Measurements from ENCODE around the gene NCOA7. TPM values are rescaled to one million over a fixed set of nuclear protein-coding genes. Genes with fewer than 3 reads are reported as not detected.

NCOA7 gene
- total RNA-seq, 1 donor from 2014 or later: 21.1 TPM

DNA sequence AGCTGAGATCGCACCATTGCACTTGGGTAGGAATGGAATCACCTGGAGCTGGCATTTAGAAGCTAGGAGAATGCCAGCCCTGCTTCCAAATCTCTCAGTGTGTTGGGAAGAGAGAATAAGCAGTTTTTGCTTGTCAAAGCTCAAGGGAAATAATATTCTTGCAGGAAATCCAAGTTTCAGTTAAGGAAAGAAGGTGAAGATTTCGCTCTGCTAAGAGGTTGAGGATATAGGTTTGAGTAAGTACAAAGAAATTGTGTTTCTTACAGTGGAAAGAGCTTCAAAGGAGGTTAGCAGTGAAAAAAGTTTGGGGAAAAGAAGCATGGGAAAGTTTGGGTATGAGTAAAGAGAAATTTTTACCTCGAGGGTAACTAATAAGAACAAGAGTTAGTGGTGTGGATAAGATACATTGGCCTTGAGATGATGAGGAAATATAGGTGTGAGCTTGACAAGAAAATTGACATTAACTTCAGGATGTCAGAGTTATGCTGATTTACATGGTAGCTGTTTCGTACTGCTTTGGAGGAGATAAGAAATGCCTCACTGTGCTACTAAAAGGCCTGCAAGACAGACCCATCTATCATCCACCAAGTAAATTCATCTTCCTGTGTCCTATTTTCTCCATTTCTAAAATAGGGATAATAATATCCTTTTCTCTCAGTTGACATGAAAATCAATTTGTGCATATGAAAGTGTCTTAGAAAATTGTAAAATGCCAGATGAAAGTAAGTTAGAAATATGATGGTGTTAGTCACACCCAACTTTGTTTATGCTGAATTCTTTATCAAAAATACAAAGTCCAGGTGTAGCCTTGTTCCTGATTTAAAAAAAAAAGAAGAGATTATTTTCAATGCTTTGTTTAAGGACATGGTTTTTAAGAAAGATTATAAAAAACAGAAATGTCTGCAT, 153.0 kb downstream of the NCOA7 start:
- Histone ChIP-seq H3K36me3 (ENCODE audit: control insufficient read depth, insufficient read depth, low read length) (no peaks in the 10 kb centered on the region), H3K27me3 (ENCODE audit: control insufficient read depth, insufficient read depth, low read length) (no peaks in the 10 kb centered on the region), H3K4me3 (ENCODE audit: low read depth, low read length) (no peak overlapping the region)
- TF ChIP-seq, protein P1, sequence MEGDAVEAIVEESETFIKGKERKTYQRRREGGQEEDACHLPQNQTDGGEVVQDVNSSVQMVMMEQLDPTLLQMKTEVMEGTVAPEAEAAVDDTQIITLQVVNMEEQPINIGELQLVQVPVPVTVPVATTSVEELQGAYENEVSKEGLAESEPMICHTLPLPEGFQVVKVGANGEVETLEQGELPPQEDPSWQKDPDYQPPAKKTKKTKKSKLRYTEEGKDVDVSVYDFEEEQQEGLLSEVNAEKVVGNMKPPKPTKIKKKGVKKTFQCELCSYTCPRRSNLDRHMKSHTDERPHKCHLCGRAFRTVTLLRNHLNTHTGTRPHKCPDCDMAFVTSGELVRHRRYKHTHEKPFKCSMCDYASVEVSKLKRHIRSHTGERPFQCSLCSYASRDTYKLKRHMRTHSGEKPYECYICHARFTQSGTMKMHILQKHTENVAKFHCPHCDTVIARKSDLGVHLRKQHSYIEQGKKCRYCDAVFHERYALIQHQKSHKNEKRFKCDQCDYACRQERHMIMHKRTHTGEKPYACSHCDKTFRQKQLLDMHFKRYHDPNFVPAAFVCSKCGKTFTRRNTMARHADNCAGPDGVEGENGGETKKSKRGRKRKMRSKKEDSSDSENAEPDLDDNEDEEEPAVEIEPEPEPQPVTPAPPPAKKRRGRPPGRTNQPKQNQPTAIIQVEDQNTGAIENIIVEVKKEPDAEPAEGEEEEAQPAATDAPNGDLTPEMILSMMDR (IDR thresholded peaks at IDR 0.05; ENCODE audit: insufficient read depth, low read length, poor library complexity, severe bottlenecking): no peak
- no peak for DNase-seq (ENCODE audit: low read depth)

DNA sequence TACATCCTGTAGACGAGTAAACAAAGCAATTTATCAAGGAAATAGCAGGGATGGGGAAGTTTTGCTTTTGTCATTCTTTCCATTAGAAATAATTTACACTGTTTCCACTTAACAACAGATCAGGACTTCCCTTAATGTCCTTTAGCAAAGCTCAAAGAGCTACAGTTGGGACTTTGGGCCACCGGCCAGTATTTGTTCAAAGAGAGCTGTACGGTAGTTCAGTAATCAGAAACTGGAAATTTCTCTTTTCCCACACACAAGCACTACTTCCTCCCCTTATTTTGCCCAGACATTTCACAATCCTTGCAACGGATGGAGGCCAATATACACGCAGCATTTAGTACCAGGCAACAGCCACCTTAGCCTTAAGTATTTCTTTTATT, 153.7 kb downstream of the NCOA7 start:
- H3K27me3 ChIP-seq (ENCODE audit: control insufficient read depth, insufficient read depth, low read length): no peaks in the 10 kb centered on the region
- H3K36me3 ChIP-seq (ENCODE audit: control insufficient read depth, insufficient read depth, low read length): no peaks in the 10 kb centered on the region
- H3K4me3 ChIP-seq (ENCODE audit: low read depth, low read length): no peak overlapping the region
- DNase-seq (ENCODE audit: low read depth): no peak
- TF ChIP-seq, protein P1 (IDR thresholded peaks at IDR 0.05; ENCODE audit: insufficient read depth, low read length, poor library complexity, severe bottlenecking): no peak

DNA sequence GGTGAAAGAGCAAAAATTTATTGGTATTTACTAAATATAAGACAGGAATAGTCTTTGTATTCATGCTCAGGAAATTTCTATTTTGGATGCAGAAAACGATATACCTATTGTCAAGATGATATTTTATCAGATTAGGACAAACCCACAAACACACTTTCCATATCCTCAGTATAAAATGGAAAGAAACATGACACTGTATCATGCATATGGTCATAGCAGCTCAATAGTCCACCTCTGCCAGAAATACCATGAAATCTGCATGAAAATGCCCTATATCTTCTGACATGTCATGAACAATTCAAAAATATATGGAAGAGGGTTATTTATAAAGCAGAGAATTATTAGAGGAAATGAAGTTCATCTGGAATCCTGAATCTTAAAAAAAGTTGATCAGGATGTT, 154.1 kb downstream of the NCOA7 start:
- TF ChIP-seq, protein P1 (IDR thresholded peaks at IDR 0.05; ENCODE audit: insufficient read depth, low read length, poor library complexity, severe bottlenecking): no peak
- Histone ChIP-seq H3K4me3 (ENCODE audit: low read depth, low read length) (no peak overlapping the region), H3K36me3 (ENCODE audit: control insufficient read depth, insufficient read depth, low read length) (no peaks in the 10 kb centered on the region), H3K27me3 (ENCODE audit: control insufficient read depth, insufficient read depth, low read length) (no peaks in the 10 kb centered on the region)
- DNase-seq (ENCODE audit: low read depth): no peak

DNA sequence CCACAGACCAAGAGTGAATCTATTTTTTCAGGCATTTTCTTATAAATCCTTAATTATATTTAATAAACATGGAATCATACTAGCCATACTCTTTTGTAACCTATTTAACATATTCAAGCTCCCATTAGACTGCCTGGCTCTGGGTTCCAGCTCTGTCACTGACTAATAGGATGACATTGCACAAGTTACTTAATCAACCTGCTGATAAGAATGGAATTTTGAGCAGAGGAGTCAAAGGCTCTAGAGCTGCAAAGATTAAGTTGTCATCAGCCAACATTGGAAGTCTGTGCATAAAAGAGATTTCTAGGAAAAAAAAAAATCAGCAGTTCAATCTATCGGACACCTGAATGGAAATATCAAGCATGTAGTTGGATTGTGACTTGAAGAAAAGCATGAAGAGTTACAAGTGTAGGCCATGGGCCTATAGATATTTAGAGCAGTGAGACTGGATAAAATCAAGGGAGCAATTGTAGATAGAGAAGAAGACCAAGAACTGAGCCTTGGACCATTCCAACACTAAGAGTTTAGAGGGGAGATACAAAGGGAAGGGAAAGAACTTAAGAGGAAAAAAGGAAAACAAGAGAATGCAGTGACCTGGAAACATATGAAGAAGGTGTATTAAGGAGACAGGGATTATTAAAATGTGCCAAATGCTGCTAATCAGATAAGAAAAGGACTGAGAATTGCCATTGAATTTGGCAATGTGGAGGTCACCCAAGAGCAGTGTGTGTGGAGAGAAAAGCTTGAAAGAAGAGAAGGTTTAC, 154.8 kb downstream of the NCOA7 start:
- TF ChIP-seq, protein P1 (IDR thresholded peaks at IDR 0.05; ENCODE audit: insufficient read depth, low read length, poor library complexity, severe bottlenecking): no peak
- Histone ChIP-seq H3K27me3 (ENCODE audit: control insufficient read depth, insufficient read depth, low read length) (no peaks in the 10 kb centered on the region), H3K36me3 (ENCODE audit: control insufficient read depth, insufficient read depth, low read length) (no peaks in the 10 kb centered on the region), H3K4me3 (ENCODE audit: low read depth, low read length) (no peak overlapping the region)
- DNase-seq (ENCODE audit: low read depth): no peak

DNA sequence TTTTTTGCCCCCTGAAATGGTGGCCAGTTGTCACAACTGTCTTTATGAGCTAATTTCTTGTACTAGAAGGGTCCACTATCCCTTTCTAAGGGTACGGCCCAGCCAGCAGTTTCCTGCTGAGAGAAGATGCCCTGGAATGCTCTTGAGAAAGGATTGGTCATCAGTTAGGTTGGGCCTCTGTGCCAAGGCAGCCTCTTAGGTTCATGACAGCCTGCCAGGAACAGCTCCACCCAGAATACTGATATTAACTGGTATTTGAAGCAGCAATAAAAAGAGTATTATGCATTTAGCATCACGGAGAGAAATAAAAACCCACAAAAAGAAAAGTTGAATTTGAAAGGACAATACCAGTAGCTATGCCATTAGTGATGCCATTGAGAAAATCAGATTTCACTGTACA, 156.9 kb downstream of the NCOA7 start:
- TF ChIP-seq, protein P1 (IDR thresholded peaks at IDR 0.05; ENCODE audit: insufficient read depth, low read length, poor library complexity, severe bottlenecking): no peak
- Histone ChIP-seq H3K36me3 (ENCODE audit: control insufficient read depth, insufficient read depth, low read length) (no peaks in the 10 kb centered on the region), H3K27me3 (ENCODE audit: control insufficient read depth, insufficient read depth, low read length) (no peaks in the 10 kb centered on the region), H3K4me3 (ENCODE audit: low read depth, low read length) (no peak overlapping the region)
- no peak for DNase-seq (ENCODE audit: low read depth)

All from kidney epithelial cell (primary cell).